Vagina (tissue), 2 donors: Measurements from ENCODE around the gene GNG10. TPM values are rescaled to one million over a fixed set of nuclear protein-coding genes. Genes with fewer than 3 reads are reported as not detected.

Source experiments
- DNase-seq, 2 donors: peaks; one replicate each; pipeline ENCODE4 v3.0.0-alpha.2; 2017; ENCODE audit errors: extremely low spot score in 2 of 2
- H3K27ac ChIP-seq: fragments of 200-600 bp; sonication (generic); one replicate; pipeline ENCODE4 v1.5.1; 2019
- H3K27me3 ChIP-seq: fragments of 200-600 bp; sonication (generic); one replicate; pipeline ENCODE4 v1.5.1; 2019
- H3K36me3 ChIP-seq, 2 donors: fragments of 200-600 bp; sonication (generic); one replicate each; pipeline ENCODE4 v1.5.1; 2017 to 2019
- H3K4me1 ChIP-seq: fragments of 200-600 bp; sonication (generic); one replicate; pipeline ENCODE4 v1.5.1; 2019
- H3K4me3 ChIP-seq, 2 donors: fragments of 200-600 bp; sonication (generic); 1 replicate in 1 of 2; 2 replicates in 1 of 2; pipeline ENCODE4 v1.5.1; 2016 to 2019
- H3K9me3 ChIP-seq: fragments of 200-600 bp; sonication (generic); one replicate; pipeline ENCODE4 v1.5.1; 2019
- POLR2A ChIP-seq, 2 donors: fragments of 450-650 bp; IDR thresholded peaks; one replicate each; pipeline ENCODE4 v1.6.1; 2017; ENCODE audit warnings: antibody characterized with exemption in 2 of 2, mild to moderate bottlenecking in 2 of 2, moderate library complexity in 2 of 2
- POLR2AphosphoS5 ChIP-seq, 2 donors: sonication (generic); formaldehyde crosslinking; IDR thresholded peaks; one replicate each; pipeline ENCODE4 v1.9.0; 2017; ENCODE audit warnings: antibody characterized with exemption in 2 of 2, mild to moderate bottlenecking in 2 of 2, low read depth in 1 of 2; ENCODE audit not compliant: insufficient read depth in 1 of 2
- intact Hi-C: fragments of 100-400 bp; cut with DNase I; formaldehyde crosslinking; loops from one replicate; pipeline ENCODE4 v1.15.1; 2023
- total RNA-seq: library from RNA; depleted of rRNA; stranded (reverse); fragments of >200 nt; gene quantifications from one replicate; pipeline ENCODE4 v1.2.3, GENCODE V29; 2016
- TF ChIP-seq, protein P1 (sequence below), 3 experiments: fragments of 450-650 bp in 2 of 3; fragments of 200-600 bp in 1 of 3; sonication (generic) in 1 of 3; IDR thresholded peaks; one replicate each; pipeline ENCODE4 v1.5.1; 2017 to 2019; ENCODE audit warnings: antibody characterized with exemption in 3 of 3, mild to moderate bottlenecking in 2 of 3, moderate library complexity in 2 of 3

GNG10 gene
- total RNA-seq, 1 donor from 2014 or later, result 35.6 TPM

GRCh38 chr9:111631214-111631971 lies 30.0 kb upstream of the GNG10 start, which contains the start of gene DNAJC25:
Gene DNAJC25 (plus strand): TSS chr9:111631334. CDS start chr9:111631408, 74 bp downstream.
- Histone ChIP-seq H3K4me3 (peak within 1 kb of the TSS; percentile 80 to 83), H3K4me1 (peaks cover 48% of the 10 kb centered on the region), H3K36me3 (no peaks in the 10 kb centered on the region), H3K9me3 (no peaks in the 10 kb centered on the region), H3K27ac (peak within 1 kb of the TSS; percentile 86), H3K27me3 (no peaks in the 10 kb centered on the region)
- intact Hi-C loops, result no loop called here
- peak; percentile 98 to 99 for DNase-seq
- peak; percentile 93 to 99 for TF ChIP-seq POLR2A (IDR thresholded peaks at IDR 0.05)
- TF ChIP-seq, protein P1, sequence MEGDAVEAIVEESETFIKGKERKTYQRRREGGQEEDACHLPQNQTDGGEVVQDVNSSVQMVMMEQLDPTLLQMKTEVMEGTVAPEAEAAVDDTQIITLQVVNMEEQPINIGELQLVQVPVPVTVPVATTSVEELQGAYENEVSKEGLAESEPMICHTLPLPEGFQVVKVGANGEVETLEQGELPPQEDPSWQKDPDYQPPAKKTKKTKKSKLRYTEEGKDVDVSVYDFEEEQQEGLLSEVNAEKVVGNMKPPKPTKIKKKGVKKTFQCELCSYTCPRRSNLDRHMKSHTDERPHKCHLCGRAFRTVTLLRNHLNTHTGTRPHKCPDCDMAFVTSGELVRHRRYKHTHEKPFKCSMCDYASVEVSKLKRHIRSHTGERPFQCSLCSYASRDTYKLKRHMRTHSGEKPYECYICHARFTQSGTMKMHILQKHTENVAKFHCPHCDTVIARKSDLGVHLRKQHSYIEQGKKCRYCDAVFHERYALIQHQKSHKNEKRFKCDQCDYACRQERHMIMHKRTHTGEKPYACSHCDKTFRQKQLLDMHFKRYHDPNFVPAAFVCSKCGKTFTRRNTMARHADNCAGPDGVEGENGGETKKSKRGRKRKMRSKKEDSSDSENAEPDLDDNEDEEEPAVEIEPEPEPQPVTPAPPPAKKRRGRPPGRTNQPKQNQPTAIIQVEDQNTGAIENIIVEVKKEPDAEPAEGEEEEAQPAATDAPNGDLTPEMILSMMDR (IDR thresholded peaks at IDR 0.05), result no peak
- TF ChIP-seq POLR2AphosphoS5 (IDR thresholded peaks at IDR 0.05; ENCODE audit: insufficient read depth in 1 of 2, low read depth in 1 of 2), result peak; percentile 90 to 95

DNA sequence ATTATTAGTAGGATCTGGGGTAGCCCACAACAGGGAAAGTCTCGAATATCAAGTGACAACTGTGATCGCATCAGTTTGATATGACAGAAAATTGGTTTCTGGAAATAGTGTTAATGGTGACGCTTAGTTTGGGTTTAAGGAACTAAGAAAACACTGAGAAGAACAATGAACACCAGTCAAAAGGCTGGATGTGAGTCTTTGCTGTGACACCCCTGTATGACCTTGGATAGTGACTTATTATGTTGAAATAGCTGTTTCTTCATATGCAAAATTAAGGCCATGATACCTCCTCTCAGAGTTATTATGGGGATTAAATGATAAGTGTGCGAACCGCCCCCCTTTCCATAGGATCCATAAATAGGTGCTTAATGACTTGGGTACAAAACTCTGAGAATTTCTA lies 29.3 kb upstream of the GNG10 start:
- no peak for DNase-seq
- H3K36me3 ChIP-seq, result no peaks in the 10 kb centered on the region
- H3K4me3 ChIP-seq, result peak overlapping the region; percentile 80 to 83
- H3K4me1 ChIP-seq, result peaks cover 48% of the 10 kb centered on the region
- H3K27ac ChIP-seq, result peak overlapping the region; percentile 86
- H3K9me3 ChIP-seq, result no peaks in the 10 kb centered on the region
- TF ChIP-seq POLR2A (IDR thresholded peaks at IDR 0.05) (no peak), POLR2AphosphoS5 (IDR thresholded peaks at IDR 0.05; ENCODE audit: insufficient read depth in 1 of 2, low read depth in 1 of 2) (no peak)
- TF ChIP-seq, protein P1 (IDR thresholded peaks at IDR 0.05), result no peak
- intact Hi-C loops, result no loop called here
- H3K27me3 ChIP-seq, result no peaks in the 10 kb centered on the region

GRCh38 chr9:111632695-111633388 lies 28.6 kb upstream of the GNG10 start:
- no peak for TF ChIP-seq POLR2A (IDR thresholded peaks at IDR 0.05)
- TF ChIP-seq, protein P1 (IDR thresholded peaks at IDR 0.05), result no peak
- TF ChIP-seq POLR2AphosphoS5 (IDR thresholded peaks at IDR 0.05; ENCODE audit: insufficient read depth in 1 of 2, low read depth in 1 of 2), result no peak
- H3K27ac ChIP-seq, result no peak overlapping the region
- DNase-seq, result no peak
- no peak overlapping the region for H3K4me3 ChIP-seq
- intact Hi-C loops, result no loop called here
- no peaks in the 10 kb centered on the region for H3K9me3 ChIP-seq
- H3K27me3 ChIP-seq, result no peaks in the 10 kb centered on the region
- H3K4me1 ChIP-seq, result peaks cover 48% of the 10 kb centered on the region
- H3K36me3 ChIP-seq, result no peaks in the 10 kb centered on the region

DNA sequence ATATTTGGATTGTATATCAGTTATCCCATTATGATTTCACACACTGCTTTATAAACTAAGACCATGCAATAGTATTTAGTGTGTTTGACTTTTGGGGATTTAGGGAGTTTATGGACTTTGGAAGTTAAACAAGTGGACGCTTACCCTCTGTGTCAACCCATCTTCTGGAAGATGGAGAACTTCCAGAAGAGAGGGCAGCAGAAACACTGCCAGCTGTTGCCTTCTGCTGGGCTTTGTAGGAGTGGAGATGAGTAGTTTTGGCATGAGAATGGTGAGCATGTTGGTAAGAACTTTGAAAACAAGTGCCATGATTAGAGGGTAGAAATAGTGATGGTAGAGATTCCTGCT lies 28.0 kb upstream of the GNG10 start:
- Histone ChIP-seq H3K4me3 (no peak overlapping the region), H3K27ac (no peak overlapping the region), H3K36me3 (no peaks in the 10 kb centered on the region), H3K4me1 (peaks cover 48% of the 10 kb centered on the region), H3K9me3 (no peaks in the 10 kb centered on the region), H3K27me3 (no peaks in the 10 kb centered on the region)
- DNase-seq, result no peak
- TF ChIP-seq POLR2AphosphoS5 (IDR thresholded peaks at IDR 0.05; ENCODE audit: insufficient read depth in 1 of 2, low read depth in 1 of 2), result no peak
- TF ChIP-seq POLR2A (IDR thresholded peaks at IDR 0.05), result no peak
- TF ChIP-seq, protein P1 (IDR thresholded peaks at IDR 0.05), result no peak
- intact Hi-C loops, result no loop called here

DNA sequence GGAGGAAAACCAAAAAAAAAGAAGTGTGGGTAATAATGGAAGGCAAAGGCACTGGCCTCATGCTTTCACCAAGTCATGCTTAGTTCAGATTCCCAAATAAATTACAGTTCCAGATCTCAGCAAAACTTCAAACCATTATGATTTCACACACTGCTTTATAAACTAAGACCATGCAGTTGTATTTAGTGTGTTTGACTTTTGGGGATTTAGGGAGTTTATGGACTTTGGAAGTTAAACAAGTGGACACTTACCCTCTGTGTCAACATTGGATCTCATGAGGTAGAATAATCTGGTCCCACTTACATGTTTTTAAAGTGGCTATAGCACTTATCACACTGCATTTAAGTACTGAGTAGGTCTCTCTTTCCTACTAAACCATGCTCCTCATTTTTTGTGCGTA lies 26.5 kb upstream of the GNG10 start:
- H3K4me3 ChIP-seq, result no peak overlapping the region
- no peak overlapping the region for H3K27ac ChIP-seq
- no peaks in the 10 kb centered on the region for H3K9me3 ChIP-seq
- H3K4me1 ChIP-seq, result peaks cover 52% of the 10 kb centered on the region
- TF ChIP-seq POLR2A (IDR thresholded peaks at IDR 0.05), result no peak
- TF ChIP-seq, protein P1 (IDR thresholded peaks at IDR 0.05), result no peak
- TF ChIP-seq POLR2AphosphoS5 (IDR thresholded peaks at IDR 0.05; ENCODE audit: insufficient read depth in 1 of 2, low read depth in 1 of 2), result no peak
- no peaks in the 10 kb centered on the region for H3K27me3 ChIP-seq
- no peak for DNase-seq
- H3K36me3 ChIP-seq, result no peaks in the 10 kb centered on the region
- intact Hi-C loops, result no loop called here
